GM18499 (cell line): ENCODE measurements around the gene FBXL20.

Source experiments
- ATAC-seq: cut with Tn5 transposase; IDR thresholded peaks from one replicate; pipeline ENCODE4 v1.9.1; 2021; ENCODE audit warnings: moderate number of reproducible peaks; ENCODE audit not compliant: insufficient read depth, unreplicated experiment

FBXL20 gene

DNA sequence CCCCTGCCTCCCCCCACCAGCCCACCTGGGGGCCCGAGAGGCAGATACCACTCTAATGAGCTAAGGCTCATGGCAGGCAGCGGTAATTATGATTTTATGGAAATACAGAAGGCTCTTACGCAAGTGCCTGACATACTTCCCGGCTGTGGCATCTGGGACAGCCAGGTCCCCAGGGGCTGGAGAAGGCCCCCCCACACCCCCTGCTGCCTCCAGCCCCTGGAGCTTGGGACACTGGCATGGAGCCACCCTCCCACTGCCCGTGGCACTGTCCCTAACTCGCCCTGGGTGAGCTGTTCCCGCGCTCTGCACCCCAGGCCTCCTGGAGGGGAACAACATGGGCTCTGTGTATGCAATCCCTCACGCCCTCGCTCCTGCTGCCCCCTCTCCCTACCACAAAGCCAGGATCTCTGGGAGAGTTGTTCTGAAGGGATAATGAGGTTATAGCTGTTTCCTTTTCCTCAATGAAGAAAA lies 170.3 kb downstream of the FBXL20 start:
- no peak for ATAC-seq

DNA sequence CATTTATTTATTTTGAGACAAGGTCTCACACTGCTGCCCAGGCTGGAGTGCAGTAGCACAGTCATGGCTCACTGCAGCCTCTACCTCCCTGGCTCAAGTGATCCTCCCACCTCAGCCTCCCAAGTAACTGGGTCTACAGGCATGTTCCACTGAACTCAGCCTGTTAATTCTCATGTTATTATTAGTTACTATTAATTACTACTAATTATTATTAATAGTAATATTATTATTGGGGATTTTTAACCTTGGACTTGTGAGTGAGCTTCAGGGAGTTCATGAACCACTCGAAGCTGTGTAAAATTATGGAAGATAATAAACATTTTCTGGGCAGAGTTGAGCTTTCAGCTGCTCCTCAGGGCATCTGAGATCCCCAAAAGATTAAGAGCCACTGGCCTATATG lies 171.1 kb downstream of the FBXL20 start:
- no peak for ATAC-seq

DNA sequence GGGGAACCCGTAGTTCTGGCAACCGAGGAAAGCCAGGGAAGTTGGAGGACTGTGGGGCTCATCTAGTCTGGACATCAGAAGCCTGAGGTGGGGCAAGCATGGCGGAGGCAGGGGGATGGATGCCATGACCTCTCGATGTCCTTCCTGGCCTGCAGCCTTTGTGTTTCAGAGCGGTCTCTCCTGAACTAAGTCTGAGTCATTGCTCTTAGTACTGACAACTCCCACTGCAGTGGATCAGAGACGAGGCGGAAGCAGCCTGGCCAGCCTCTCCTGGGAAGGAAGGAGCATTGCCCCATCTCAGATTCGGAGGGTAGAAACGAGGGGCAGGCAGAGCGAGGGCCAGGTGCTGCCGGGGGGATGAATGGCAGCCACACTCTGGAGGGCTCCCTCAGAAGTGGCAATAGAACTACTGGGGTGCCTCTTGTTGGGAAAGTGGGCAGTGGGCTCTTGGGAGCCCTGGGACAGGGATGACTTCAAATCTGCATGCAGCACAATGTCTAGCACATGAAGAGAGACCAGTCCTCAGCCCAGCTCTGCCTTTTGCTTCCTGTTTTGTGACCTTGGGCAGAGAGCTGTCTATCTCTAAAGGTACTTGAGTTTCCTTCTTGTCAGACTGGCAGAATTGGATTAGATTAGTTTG lies 172.0 kb downstream of the FBXL20 start:
- no peak for ATAC-seq

DNA sequence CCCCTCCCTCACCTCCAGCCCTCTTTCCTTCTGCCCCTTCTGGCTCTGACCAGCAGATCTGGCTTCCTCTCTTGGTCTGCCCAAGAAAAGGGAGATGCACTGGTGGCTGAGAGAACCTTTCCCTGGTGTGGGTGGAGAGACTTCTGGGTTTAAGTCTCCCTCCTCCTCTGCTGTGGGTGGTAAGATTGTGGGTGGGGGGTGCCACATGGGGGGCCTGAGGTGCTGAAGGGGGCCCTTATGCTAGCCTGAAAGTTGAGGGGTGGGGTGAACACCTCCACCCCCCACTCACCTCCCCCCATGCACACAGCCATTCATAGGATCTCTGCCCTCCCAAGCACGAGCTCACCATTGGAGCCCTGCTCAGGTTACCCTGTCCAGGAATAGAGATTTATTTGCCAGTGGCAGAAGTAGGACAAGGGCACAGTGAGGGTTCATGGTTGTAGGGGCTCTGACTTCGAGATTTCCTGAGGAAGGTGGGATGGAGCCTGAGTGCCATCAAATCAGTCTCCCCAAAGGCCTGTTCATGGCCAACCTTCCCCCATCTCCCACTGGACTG lies 174.0 kb downstream of the FBXL20 start:
- no peak for ATAC-seq

DNA sequence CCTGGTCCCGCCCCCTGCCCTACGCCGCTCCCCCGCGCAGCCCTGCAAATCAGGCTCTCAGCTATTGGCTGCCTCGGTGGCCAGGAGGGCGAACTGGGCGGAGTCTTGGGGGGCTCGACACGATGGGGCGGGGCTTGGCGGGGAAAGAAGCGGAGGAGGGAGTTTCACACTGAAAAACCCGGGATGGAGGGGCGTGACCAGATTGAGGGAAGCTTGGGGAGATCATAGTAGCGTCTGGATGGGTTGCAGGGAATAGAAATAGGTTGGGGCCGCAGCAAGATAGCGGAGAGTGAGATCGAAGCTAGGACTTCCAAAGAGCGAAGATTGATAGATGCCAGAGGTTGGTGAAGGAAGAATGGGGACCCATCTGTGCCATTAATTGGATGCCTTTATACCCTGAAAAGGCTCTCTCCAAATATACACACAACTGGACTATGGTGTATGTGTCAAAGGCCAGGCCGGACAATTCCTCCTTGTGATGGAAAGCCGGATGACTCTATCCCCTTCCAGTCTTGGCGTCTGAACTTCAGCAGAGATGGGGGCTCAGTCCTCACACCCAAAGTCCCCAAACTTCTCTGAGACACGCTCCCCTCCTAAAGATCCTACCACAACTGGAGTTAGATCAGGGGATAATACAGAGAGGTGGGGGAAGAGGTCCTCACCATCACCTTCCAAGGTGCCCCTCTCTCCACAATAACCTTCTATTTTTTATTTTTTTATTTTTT lies 175.3 kb downstream of the FBXL20 start:
- ATAC-seq: no peak

DNA sequence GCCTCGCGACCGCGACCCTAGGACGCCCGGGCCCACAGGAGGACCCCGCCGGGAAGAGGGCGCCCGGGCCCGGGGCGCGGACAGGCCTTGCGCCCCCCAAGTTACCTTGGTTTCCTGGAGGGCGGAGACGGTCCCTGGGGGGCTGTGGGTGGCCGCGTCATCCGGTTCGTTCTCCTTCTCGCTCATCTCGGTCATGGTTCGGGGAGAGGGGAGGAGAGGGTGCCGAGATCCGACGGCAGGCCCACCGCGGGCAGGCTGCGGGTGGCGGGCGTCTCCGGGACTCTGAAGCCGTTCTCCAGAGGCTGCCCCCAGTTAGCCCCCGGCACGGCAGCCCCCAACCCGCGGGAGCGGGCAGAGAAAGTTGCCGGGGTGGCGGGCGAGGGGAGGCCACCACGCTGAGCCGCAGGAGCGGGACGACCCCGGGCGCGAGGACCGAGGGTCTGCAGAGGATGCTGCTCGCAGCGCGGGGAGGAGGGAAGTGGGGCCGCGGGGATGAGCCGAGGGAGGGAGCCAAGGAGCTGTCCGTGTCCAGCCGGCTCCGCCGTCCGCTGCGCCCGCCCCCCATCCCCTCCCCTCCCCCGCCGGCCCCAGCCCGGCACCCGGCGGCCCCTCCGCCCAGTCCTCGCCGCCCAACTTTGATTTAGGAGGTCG lies 176.0 kb downstream of the FBXL20 start, which contains the start of gene STAC2:
TSS of gene STAC2 (minus strand) at position 638 of the 651 bp plus-strand sequence. CDS start at position 195, 443 bp downstream.
- ATAC-seq: no peak

DNA sequence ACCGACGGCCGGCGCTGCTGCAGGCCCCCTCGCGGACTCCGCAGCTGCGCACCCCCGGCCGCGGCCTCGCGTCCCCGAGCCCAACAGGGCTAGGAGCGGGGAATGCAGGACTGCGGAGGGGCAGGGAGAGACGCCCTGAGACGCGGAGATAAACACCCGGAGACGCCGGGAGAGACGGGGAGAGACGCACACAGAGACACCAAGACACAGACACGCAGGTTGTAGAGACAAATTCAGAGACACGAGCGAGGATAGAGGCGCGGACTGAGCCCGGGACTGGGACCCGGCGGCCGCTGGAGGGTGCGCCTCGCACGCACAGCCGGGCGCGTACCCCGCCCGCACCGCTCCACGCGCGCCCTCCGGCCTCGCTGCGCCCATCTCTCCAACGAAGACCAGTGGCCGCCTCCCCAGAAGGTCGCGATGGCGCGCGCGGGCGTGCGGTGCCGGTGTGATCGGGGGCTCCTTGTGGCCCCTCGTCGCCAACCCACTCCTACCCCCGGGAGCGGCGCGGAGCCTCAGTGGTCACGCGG lies 176.6 kb downstream of the FBXL20 start:
- no peak for ATAC-seq

DNA sequence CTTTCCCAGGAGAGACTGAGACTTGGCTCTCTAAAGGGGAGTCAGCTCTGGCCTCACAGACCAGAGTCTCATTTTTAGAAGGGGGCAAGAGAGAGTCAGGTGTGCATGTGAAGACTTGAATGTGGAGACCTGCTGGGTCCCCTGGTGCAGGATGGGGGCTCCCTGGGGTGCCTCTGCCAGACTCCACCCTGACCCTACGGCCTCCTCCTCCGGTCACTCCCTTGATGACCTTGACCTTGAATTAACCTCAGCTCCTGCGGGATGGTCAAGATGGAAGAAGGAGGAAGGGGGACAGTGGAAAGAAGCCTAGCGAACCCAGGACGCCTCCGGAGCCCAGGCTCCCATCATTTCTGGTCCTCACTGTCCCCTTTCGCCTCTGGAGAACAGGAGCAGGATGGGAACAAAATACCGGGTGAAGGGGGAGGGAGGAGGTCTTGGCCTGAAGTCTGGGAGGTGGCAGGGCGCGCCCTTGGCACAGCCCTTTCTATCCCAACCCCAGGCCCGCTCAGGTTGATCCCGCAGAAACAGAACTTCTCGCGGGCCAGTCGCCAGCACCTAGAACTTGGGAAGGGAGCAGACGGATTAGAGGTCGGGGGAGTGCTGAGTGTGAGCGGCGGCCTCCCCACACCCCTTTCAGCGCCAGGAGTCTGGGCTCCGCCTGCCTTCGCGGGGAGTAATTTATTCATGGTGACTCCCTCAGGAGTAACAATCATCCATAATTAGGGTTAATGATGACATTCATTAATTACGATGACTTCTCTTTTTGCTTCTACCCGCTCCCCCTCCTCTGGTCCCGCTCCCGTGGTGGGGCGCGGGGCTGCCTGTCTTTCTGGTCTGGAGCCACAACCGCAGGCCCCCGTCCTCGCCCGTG lies 177.3 kb downstream of the FBXL20 start:
- ATAC-seq: no peak

DNA sequence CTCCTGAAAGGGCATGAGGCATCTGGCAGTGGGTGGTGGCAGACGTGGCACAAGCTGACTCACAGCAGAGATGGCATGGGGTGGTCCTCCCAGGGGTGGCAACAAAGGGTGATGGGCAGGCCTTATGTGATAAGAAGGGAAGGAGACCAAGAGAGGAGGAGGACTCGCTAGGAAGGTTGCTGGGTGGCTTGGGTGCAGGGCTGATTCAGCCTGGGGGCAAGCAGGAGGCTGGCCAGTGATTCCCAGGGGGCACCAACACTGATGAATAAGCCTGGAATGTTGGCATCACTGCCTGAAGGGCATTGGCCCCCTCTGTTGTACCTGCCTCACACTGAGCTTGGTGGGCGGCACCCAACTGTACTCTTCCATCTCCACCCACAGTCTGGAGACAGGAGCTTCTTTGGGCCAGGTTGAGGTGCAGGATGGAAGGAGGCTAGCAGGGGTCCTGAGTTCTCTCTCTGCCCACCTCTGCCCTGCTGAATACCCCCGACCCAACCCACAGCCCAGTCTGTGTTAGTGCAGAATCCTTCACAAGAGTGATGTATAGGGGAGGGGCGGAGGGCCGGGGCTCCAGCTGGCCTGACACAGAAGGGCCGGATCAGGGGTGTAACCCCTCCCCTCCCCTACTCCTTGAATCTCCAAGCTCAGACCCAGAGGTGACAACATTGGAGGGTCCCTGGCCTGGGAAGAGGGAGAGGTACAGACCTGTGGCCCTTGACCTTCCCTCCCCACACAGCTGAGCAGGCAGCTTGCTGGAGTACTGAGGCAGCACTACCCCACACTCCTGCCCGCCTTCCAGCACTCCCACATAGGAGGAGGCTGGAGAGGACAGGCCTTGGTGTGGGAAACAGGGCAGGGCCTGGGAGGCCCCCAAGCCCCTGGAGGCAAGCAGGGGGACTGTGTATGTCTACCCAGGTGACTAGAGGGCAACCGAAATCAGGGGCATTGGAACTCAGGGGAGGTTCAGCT lies 178.3 kb downstream of the FBXL20 start:
- no peak for ATAC-seq

DNA sequence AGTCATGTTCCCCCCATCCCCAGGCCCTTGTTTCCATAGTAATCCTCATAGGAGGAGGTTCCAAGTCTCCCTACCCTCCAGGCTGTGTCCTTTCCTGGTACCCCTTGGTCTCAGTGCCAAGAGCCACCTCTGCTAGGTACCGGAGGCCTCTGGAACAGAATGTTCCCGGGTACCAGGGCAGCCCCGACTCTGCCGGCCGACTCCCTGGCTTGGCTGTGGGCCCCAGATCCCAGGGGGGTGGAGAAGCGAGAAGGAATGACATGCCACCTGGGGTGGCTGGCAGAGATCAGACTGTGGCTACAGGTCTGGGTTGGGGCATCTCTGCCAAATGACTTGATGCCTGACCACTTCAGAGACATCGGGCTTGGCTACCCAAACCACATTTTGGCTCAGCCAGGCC lies 179.3 kb downstream of the FBXL20 start:
- ATAC-seq: no peak

DNA sequence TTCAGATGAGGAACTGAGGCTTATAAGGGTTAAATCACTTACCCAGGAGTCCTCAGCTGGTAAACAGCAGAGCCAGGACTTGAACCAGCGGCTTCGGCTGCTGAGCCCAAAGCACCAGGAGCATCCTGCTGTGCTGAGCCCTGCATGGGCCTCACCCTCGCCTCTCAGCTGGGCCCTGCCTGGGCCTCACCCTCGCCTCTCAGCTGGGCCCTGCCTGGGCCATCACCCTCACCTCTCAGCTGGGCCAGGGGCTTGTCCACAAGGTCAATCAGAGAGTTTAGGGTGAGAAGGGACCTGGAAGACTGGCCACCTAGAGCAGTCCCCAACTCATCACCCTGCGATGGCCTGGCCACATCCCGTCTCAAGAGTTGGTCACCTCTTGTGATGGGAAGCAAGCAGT lies 179.9 kb downstream of the FBXL20 start:
- no peak for ATAC-seq

DNA sequence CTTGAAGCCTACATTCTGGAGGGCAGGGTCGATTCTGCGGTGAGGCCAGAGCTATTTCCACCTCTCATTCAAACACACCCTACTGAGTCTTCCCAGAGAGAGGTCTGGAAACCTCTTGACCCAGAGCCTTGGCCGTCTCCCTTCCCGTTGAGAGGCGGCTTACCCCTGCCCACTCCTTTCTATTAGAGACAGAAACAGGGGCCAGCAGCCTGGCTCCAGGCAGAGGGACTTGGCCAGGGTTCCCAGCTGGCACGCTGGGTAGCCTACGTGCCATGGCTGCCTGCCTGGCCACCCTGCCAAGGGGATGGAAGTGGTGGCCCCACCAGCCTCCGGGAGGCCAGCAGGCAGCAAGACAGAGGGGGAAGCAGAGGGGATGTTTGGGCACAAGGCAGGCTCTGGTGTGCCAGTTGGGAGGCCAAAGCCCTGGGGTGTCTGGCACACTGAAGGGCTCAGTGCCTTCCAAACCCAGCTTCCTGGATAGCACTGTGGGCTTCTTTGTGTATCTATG lies 181.7 kb downstream of the FBXL20 start:
- ATAC-seq: no peak

DNA sequence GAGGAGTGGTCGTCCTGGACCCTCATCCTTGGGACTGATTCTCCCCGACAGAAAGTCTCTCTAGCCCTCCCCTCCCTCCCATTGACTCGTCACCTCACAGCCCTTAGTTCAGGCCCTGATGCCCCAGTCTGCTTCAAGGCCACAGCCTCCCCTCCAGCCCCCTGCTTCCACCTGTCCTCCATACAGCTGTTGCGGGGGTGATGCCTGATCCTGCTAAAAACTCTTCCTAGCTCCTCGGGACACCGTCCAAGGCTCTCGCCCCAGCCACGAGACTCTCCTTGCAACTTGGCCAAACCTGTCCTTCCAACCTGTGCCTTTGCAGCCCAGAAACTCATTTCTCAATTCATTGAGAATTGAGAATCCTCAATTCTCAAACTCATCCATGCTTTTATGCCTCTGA lies 182.5 kb downstream of the FBXL20 start:
- no peak for ATAC-seq

DNA sequence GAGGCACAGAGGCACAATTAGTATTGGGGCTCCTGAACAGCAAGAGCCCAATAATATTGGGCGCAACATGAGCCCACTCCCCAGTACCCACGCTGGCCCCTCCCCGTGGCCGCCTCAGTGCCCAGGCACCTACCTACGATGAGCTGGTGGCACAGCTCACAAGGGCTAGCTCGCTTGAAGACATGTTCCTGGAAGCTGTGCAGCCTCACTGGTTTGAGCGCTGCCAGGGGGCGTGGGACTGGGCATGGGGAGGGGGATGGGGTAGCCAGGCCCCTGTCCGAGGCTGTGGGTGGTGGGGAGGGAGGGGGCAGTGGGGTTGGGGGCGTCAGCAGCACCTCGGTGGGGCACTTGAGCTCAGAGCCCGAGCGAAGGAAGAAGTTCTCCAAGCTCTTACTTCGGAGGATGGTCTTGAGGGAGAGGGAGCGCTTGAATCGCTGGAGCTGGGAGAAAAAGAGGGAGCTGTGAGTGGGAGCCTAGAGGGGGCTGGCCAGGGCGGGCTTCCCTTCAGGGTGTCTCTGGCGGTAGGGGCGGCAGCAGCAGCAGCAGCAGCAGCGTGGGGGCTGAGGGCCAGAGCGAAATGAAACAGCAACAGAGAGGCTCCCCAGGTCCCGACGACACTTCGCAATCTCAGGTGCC lies 183.6 kb downstream of the FBXL20 start:
- ATAC-seq: no peak

DNA sequence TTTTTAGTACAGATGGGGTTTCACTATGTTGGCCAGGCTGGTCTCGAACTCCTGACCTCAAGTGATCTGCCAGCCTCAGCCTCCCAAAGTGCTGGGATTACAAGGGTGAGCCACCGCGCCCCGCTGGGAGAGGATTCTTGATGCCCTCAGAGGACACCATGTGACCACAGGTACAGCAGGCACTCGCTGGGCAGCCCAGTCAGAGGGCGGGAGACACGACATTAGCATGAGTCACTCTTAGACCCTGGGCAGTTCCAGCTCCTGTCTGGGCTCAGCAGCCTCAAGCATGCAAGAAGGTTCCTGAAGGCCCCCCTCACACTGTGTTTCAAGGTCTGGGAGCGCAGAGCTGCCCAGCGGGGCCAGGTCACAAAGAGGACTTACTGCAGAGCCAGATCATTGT lies 187.6 kb downstream of the FBXL20 start:
- ATAC-seq: no peak

DNA sequence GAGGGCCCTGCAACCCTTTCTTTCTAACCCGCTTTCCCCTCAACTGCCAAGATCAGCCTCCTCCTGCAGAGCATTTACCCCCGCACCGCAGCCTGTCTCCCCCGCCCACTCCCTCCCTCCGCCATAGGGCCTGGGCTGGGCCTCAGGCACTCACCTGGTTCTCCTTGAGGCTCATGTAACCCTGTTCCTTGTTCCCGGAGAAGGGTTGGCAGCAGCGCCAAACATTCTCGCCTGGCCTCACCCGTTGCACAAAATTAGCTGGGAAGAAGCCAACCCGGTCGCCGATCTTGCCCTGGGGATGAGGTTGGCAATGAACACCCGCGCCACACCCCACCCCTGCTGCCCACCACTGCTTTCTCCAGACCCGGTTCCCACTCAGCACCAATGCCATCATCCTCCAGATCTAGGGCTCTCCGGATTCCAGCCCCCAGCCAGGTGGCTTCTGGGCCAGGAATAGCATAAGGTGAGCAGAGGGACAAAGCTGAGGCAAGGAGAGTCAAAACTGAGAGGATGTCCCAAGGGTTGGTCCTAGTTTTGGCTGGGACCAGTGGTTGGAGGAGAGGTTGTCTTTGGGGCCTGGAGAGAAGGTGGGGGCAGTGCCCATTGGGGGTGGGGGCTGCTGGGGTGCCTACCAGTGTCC lies 188.5 kb downstream of the FBXL20 start:
- no peak for ATAC-seq

DNA sequence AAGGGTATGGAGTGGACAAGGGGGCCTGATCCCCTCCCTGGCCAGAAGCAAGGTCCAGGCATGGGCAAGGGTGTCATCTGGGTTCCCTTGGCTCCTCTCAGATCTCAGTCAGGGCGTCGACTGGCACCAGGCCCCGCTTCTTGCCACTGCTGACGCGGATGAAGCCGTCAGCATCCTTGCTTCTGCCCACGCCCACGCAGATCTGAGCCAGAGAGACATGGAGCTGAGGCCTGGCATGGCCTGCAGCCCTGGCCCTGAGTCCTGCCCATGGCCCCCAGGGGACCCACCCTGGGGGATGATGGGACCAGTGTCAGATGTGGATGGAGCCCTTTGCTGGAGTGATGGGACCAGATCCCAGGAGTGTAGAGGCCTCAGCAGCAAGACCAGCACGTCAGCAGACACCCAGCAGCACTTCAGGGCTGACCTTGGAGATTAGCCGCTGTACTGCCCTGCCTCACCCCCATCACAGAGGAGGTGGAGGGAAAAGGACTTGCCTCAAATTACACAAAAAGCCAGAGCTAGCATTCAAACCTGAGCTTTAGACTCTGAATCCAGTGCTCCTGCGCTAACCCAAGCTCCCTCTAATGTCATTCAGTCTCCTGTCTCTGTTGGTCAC lies 189.1 kb downstream of the FBXL20 start:
- ATAC-seq: no peak
